K562 (cell line): ENCODE results near the gene CTH. TPM values are rescaled to one million over a fixed set of nuclear protein-coding genes. Genes with fewer than 3 reads are reported as not detected.

ENCODE experiments used
- ATAC-seq: fragments of 200-7000 bp; cut with Tn5 transposase; 3 replicates; pipeline ENCODE4 v1.9.1; 2020; ENCODE audit warnings: moderate library complexity
- BruUV-seq: library from RNA; stranded (reverse); fragments of 400-500 nt; replicated peaks from 2 replicates; lab custom pipeline; 2021; lab: Mats Ljungman, UMichigan
- CTCF ChIA-PET: fragments of 300-600 bp; formaldehyde crosslinking; extraction: SDS; loops from one replicate; lab custom pipeline; 2021; ENCODE audit warnings: low intra/inter-chr PET ratio; lab: Yijun Ruan, JAX
- POLR2A ChIA-PET: fragments of 300-600, 350-650 bp; sonication (Branson Sonifier 250); formaldehyde crosslinking; extraction: SDS; loops from one replicate; lab custom pipeline; 2021; ENCODE audit warnings: antibody characterized with exemption, inconsistent platforms; lab: Yijun Ruan, JAX
- DNase-seq, 4 experiments: peaks; one replicate each; pipeline versions ENCODE4 v3.0.0 to v3.0.0-alpha.2; 2011 to 2018; ENCODE audit warnings: low spot score in 3 of 4, mixed read lengths in 3 of 4; ENCODE audit errors: extremely low read depth in 1 of 4
- FAIRE-seq: peaks from 2 replicates; lab custom pipeline; 2011; peaks lifted over from hg19 to GRCh38; lab: Jason Lieb, UNC
- H2AFZ ChIP-seq: 2 replicates; pipeline ENCODE4 v1.6.0; 2011; ENCODE audit warnings: low read depth, low read length, control low read depth, inconsistent platforms
- H3K27ac ChIP-seq: fragments of 200-600 bp; 3 replicates; pipeline ENCODE4 v1.8.0; 2011; ENCODE audit warnings: low read depth, mild to moderate bottlenecking, control low read depth, inconsistent platforms, low read length, moderate library complexity, mixed read lengths; ENCODE audit errors: extremely low read depth
- H3K27me3 ChIP-seq, 2 experiments: fragments of 300-600 bp in 1 of 2; 2 replicates in 1 of 2; 3 replicates in 1 of 2; pipeline versions ENCODE4 v1.6.0 to v1.8.0; 2011; ENCODE audit warnings: inconsistent platforms in 2 of 2, low read length in 2 of 2, mild to moderate bottlenecking in 1 of 2, mixed read lengths in 1 of 2, moderate library complexity in 1 of 2; ENCODE audit not compliant: control insufficient read depth in 2 of 2, insufficient read depth in 2 of 2
- H3K36me3 ChIP-seq: fragments of 300-600 bp; 3 replicates; pipeline ENCODE4 v1.8.0; 2011; ENCODE audit warnings: mild to moderate bottlenecking, low read length, inconsistent platforms; ENCODE audit not compliant: control insufficient read depth, insufficient read depth
- H3K4me1 ChIP-seq, 2 experiments: fragments of 200-600 bp in 1 of 2; replicated peaks in 1 of 2; 2 replicates in 1 of 2; 3 replicates in 1 of 2; pipeline versions ENCODE4 v1.5.1 to v1.8.0; 2011; ENCODE audit warnings: inconsistent platforms in 2 of 2, low read length in 2 of 2, mild to moderate bottlenecking in 1 of 2, mixed read lengths in 1 of 2, moderate library complexity in 1 of 2; ENCODE audit not compliant: control insufficient read depth in 2 of 2, insufficient read depth in 2 of 2
- H3K4me2 ChIP-seq: 2 replicates; pipeline ENCODE4 v1.6.1; 2011; ENCODE audit warnings: low read length, control low read depth, inconsistent platforms, mixed read lengths; ENCODE audit not compliant: insufficient read depth
- H3K4me3 ChIP-seq: fragments of 200-600 bp; sonication (generic), shearing (Covaris generic); 2 replicates; pipeline ENCODE4 v1.5.1; 2016; ENCODE audit warnings: control low read depth, inconsistent platforms
- H3K79me2 ChIP-seq: fragments of 200-600 bp; 3 replicates; pipeline ENCODE4 v1.8.0; 2011; ENCODE audit warnings: low read length, inconsistent platforms; ENCODE audit not compliant: control insufficient read depth, insufficient read depth
- H3K9ac ChIP-seq, 2 experiments: 2 replicates each; pipeline versions ENCODE4 v1.6.0 to v1.6.1; 2011; ENCODE audit warnings: low read depth in 2 of 2, low read length in 2 of 2, control low read depth in 1 of 2, inconsistent platforms in 1 of 2, mild to moderate bottlenecking in 1 of 2, mixed read lengths in 1 of 2; ENCODE audit not compliant: insufficient read depth in 1 of 2
- H3K9me1 ChIP-seq: one replicate; pipeline ENCODE4 v1.6.0; 2011; ENCODE audit warnings: inconsistent platforms, mild to moderate bottlenecking, low read length, moderate library complexity; ENCODE audit not compliant: control insufficient read depth, insufficient read depth
- H3K9me3 ChIP-seq: replicated peaks from 2 replicates; pipeline ENCODE4 v1.5.1; 2011; ENCODE audit warnings: low read depth, low read length, inconsistent platforms; ENCODE audit not compliant: control insufficient read depth, insufficient read depth
- H4K20me1 ChIP-seq: replicated peaks from 2 replicates; pipeline ENCODE4 v1.6.1; 2011; ENCODE audit warnings: low read length, inconsistent platforms, mixed read lengths; ENCODE audit not compliant: control insufficient read depth, insufficient read depth
- ARHGAP35 ChIP-seq: fragments of 450-650 bp; IDR thresholded peaks from 2 replicates; pipeline ENCODE4 v1.6.1; 2018; ENCODE audit not compliant: partially characterized antibody
- ETV6 ChIP-seq, 3 experiments: fragments of 150-350 bp in 1 of 3; sonication (generic) in 1 of 3; formaldehyde crosslinking in 1 of 3; IDR thresholded peaks; 2 replicates each; pipeline versions ENCODE4 v1.6.1 to v1.8.0; 2014 to 2022; ENCODE audit warnings: borderline replicate concordance in 2 of 3, low read depth in 2 of 3, antibody characterized with exemption in 1 of 3, low read length in 1 of 3, mild to moderate bottlenecking in 1 of 3, missing genetic modification reagents in 1 of 3
- FOS ChIP-seq: IDR thresholded peaks from 3 replicates; pipeline ENCODE4 v1.6.1; 2011; ENCODE audit not compliant: insufficient read length; ENCODE audit errors: extremely low read depth
- MEIS2 ChIP-seq: fragments of 450-650 bp; IDR thresholded peaks from 2 replicates; pipeline ENCODE4 v1.6.1; 2014; ENCODE audit warnings: mild to moderate bottlenecking; ENCODE audit not compliant: partially characterized antibody
- MTF1 ChIP-seq: fragments of 250-450 bp; sonication (Bioruptor Pico); IDR thresholded peaks from 2 replicates; pipeline ENCODE4 v1.9.0; 2021; ENCODE audit warnings: moderate library complexity, mild to moderate bottlenecking, inconsistent platforms, borderline replicate concordance
- NBN ChIP-seq: fragments of 450-650 bp; IDR thresholded peaks from 2 replicates; pipeline ENCODE4 v1.6.1; 2016; ENCODE audit warnings: low read depth, mild to moderate bottlenecking
- PBX2 ChIP-seq, 2 experiments: IDR thresholded peaks in 1 of 2; conservative IDR thresholded peaks in 1 of 2; 2 replicates each; pipeline ENCODE4 v1.6.1; 2016; ENCODE audit warnings: low read depth in 2 of 2, mild to moderate bottlenecking in 1 of 2, missing compliant biosample characterization in 1 of 2, missing genetic modification characterization in 1 of 2, moderate library complexity in 1 of 2
- RBM14 ChIP-seq: fragments of 200-400 bp; formaldehyde crosslinking; IDR thresholded peaks from 2 replicates; pipeline ENCODE4 v1.6.1; 2018; ENCODE audit warnings: low read depth, mild to moderate bottlenecking, low read length, moderate library complexity, borderline replicate concordance; ENCODE audit not compliant: insufficient read depth
- SMARCA4 ChIP-seq: fragments of 450-650 bp; IDR thresholded peaks from 2 replicates; pipeline ENCODE4 v1.6.1; 2016
- SNAPC5 ChIP-seq: fragments of 250-450 bp; sonication (Bioruptor Pico); IDR thresholded peaks from 2 replicates; pipeline ENCODE4 v1.8.0; 2021; ENCODE audit warnings: moderate library complexity, mild to moderate bottlenecking, inconsistent platforms
- STAT5A ChIP-seq: IDR thresholded peaks from 2 replicates; pipeline ENCODE4 v1.6.1; 2012; ENCODE audit warnings: low read length, inconsistent platforms, borderline replicate concordance
- ZKSCAN3 ChIP-seq: fragments of 250-450 bp; sonication (Bioruptor Pico); IDR thresholded peaks from 2 replicates; pipeline ENCODE4 v1.4.0; 2020
- ZNF184 ChIP-seq: sonication (generic); formaldehyde crosslinking; IDR thresholded peaks from 2 replicates; pipeline ENCODE4 v1.5.0; 2020; ENCODE audit warnings: missing genetic modification reagents
- ZNF347 ChIP-seq: fragments of 450-650 bp; formaldehyde crosslinking; IDR thresholded peaks from 2 replicates; pipeline ENCODE4 v1.4.0; 2020; ENCODE audit warnings: low read depth, mild to moderate bottlenecking, moderate library complexity
- ZNF436 ChIP-seq: fragments of 250-450, 450-650 bp; sonication (Bioruptor Pico); formaldehyde crosslinking; IDR thresholded peaks from 2 replicates; pipeline ENCODE4 v1.7.0; 2020; ENCODE audit warnings: mild to moderate bottlenecking
- ZNF518B ChIP-seq: fragments of 250-450 bp; sonication (Bioruptor Pico); IDR thresholded peaks from 2 replicates; pipeline ENCODE4 v1.5.0; 2021; ENCODE audit warnings: mild to moderate bottlenecking, moderate library complexity
- in situ Hi-C: fragments of 300-500 bp; cut with MboI; formaldehyde crosslinking; loops from 4 replicates; pipeline ENCODE4 v1.15.0; 2018; ENCODE audit warnings: inconsistent platforms, mixed read lengths
- intact Hi-C: fragments of 100-400 bp; cut with micrococcal nuclease; formaldehyde crosslinking; loops from 2 replicates; pipeline ENCODE4 v1.14.2; 2022
- polyA plus RNA-seq, 8 experiments: library from polyadenylated mRNA; depleted of rRNA in 4 of 8; stranded (reverse) in 5 of 8; unstranded in 3 of 8; fragments of >200 nt; fragmentation: Nextera tagmentation in 2 of 8; fragmentation: Illumina TruSeq in 1 of 8; extraction: Ambion mirVana in 2 of 8; extraction: Trizol in 1 of 8; gene quantifications; 2 replicates each; pipeline versions ENCODE4 v1.2.1 to v1.2.3, GENCODE V29; 2011 to 2014; ENCODE audit warnings: inconsistent platforms in 1 of 8, missing spikeins in 1 of 8
- total RNA-seq, 7 experiments: library from RNA; depleted of rRNA in 6 of 7; stranded (reverse); fragments of >200 nt in 6 of 7; fragmentation: Illumina TruSeq in 2 of 7; extraction: Trizol in 2 of 7; gene quantifications; 2 replicates each; pipeline versions ENCODE4 v1.2.1 to v1.2.3, GENCODE V29; 2011 to 2021; ENCODE audit warnings: low replicate concordance in 1 of 7

Gene CTH
- total and polyA plus RNA-seq, 9 of the 15 experiments (the other 6 are each of a cell fraction or from before 2014, with no cell fraction given), result 8.0 to 54.4 (median 30.9) TPM

- no peak for TF ChIP-seq PBX2 (CRISPR knock-in tag; IDR thresholded peaks at IDR 0.05; ENCODE audit: low read depth)
- no peak for TF ChIP-seq PBX2 (tag; conservative IDR thresholded peaks at IDR 0.05; ENCODE audit: low read depth)
- TF ChIP-seq RBM14, result no peak
- TF ChIP-seq, all 486 proteins: peak for 0
Observed at GRCh38 chr1:70376196-70376595, 34.9 kb upstream of the CTH start (continued).

- H3K9me1 ChIP-seq, result no peaks in the 10 kb centered on the region
- no peak overlapping the region for H2AFZ ChIP-seq
- intact Hi-C loops (no loop called here), in situ Hi-C loops (no loop called here)
- no peaks in the 10 kb centered on the region for H4K20me1 ChIP-seq
- ATAC-seq (no peak), FAIRE-seq (no peak), DNase-seq (no peak)
- H3K9me3 ChIP-seq, result no peaks in the 10 kb centered on the region
- BruUV-seq, result no TSS peak
- no peaks in the 10 kb centered on the region for H3K79me2 ChIP-seq
- no peak overlapping the region for H3K27ac ChIP-seq
- H3K4me1 ChIP-seq, result no peaks in the 10 kb centered on the region
- H3K4me3 ChIP-seq, result no peak overlapping the region
- H3K27me3 ChIP-seq, result no peaks in the 10 kb centered on the region
- H3K36me3 ChIP-seq, result no peaks in the 10 kb centered on the region
- CTCF ChIA-PET, result no interaction called here
- H3K9ac ChIP-seq, result no peak overlapping the region
- POLR2A ChIA-PET, result interaction anchor here (1.6 to 1.7 kb wide), 2 partner anchors 27 to 28 kb away, joined by 4 read pairs; partner anchors contain the start of gene ANKRD13C
- H3K4me2 ChIP-seq, result no peak overlapping the region
- TF ChIP-seq ZNF518B (CRISPR knock-in tag), result no peak
- TF ChIP-seq NBN, result no peak
- TF ChIP-seq MEIS2, result no peak
- TF ChIP-seq ZNF347, result no peak
- TF ChIP-seq FOS, result no peak
- no peak for TF ChIP-seq MTF1
- no peak for TF ChIP-seq ARHGAP35
- TF ChIP-seq SMARCA4, result no peak
- no peak for TF ChIP-seq SNAPC5 (CRISPR knock-in tag)
- no peak for TF ChIP-seq ZNF436
- no peak for TF ChIP-seq ETV6 (IDR thresholded peaks at IDR 0.05; ENCODE audit: borderline replicate concordance in 1 of 2, low read depth in 2 of 2, low read length in 1 of 2)
- no peak for TF ChIP-seq ETV6 (CRISPR knock-in tag; IDR thresholded peaks at IDR 0.05; ENCODE audit: borderline replicate concordance)
- TF ChIP-seq STAT5A, result no peak
- TF ChIP-seq ZNF184 (CRISPR knock-in tag), result no peak
- TF ChIP-seq ZKSCAN3 (CRISPR knock-in tag), result no peak
Observed at GRCh38 chr1:70382682-70383081, 28.4 kb upstream of the CTH start.
